SK-N-SH (cell line): ENCODE results near the gene SH3RF2. TPM values are rescaled to one million over a fixed set of nuclear protein-coding genes. Genes with fewer than 3 reads are reported as not detected.
A peak's percentile ranks its signal among the peaks of the same experiment; 100 is the strongest.

Experiments
- CTCF ChIA-PET: fragments of 300-600, 350-600 bp; formaldehyde crosslinking; extraction: SDS; loops from one replicate; lab custom pipeline; 2021; lab: Yijun Ruan, JAX
- POLR2A ChIA-PET: fragments of 350-600 bp; sonication (Branson Sonifier 250); formaldehyde crosslinking; extraction: SDS; loops from one replicate; lab custom pipeline; 2020; ENCODE audit warnings: antibody characterized with exemption, inconsistent platforms; lab: Yijun Ruan, JAX
- DNase-seq: peaks from one replicate; pipeline ENCODE4 v3.0.0; 2012
- H2AFZ ChIP-seq: fragments of 200-600 bp; sonication (generic); 2 replicates; pipeline ENCODE4 v1.8.1; 2016; ENCODE audit warnings: antibody characterized with exemption, mild to moderate bottlenecking, low read depth
- H3F3A ChIP-seq: fragments of 200-600 bp; sonication (generic); replicated peaks from 2 replicates; pipeline ENCODE3; 2016; ENCODE audit warnings: antibody characterized with exemption, mild to moderate bottlenecking; ENCODE audit not compliant: insufficient read depth
- H3K27ac ChIP-seq, 2 experiments: fragments of 200-500 bp in 1 of 2; fragments of 200-600 bp in 1 of 2; sonication (Bioruptor generic) in 1 of 2; sonication (generic), shearing (Covaris generic) in 1 of 2; 2 replicates each; pipeline versions ENCODE4 v1.5.1 to v1.6.1; 2014 to 2016; ENCODE audit warnings: low read depth in 2 of 2, inconsistent platforms in 1 of 2, low read length in 1 of 2, mild to moderate bottlenecking in 1 of 2, mixed read lengths in 1 of 2
- H3K27me3 ChIP-seq: fragments of 200-600 bp; sonication (generic), shearing (Covaris generic); 2 replicates; pipeline ENCODE4 v1.6.1; 2016; ENCODE audit warnings: mixed run types; ENCODE audit not compliant: insufficient read depth
- H3K36me3 ChIP-seq, 2 experiments: fragments of 200-500 bp in 1 of 2; fragments of 200-600 bp in 1 of 2; sonication (Bioruptor generic) in 1 of 2; sonication (generic) in 1 of 2; replicated peaks in 1 of 2; 2 replicates each; pipeline versions ENCODE3 to v1.5.1; 2014 to 2016; ENCODE audit warnings: low read length in 1 of 2, mild to moderate bottlenecking in 1 of 2; ENCODE audit not compliant: insufficient read depth in 2 of 2, control insufficient read depth in 1 of 2
- H3K4me1 ChIP-seq, 2 experiments: fragments of 200-500 bp in 1 of 2; fragments of 200-600 bp in 1 of 2; sonication (Bioruptor generic) in 1 of 2; sonication (generic), shearing (Covaris generic) in 1 of 2; 2 replicates each; pipeline versions ENCODE4 v1.5.1 to v1.6.1; 2014 to 2016; ENCODE audit warnings: low read depth in 1 of 2, low read length in 1 of 2, mixed run types in 1 of 2; ENCODE audit not compliant: insufficient read depth in 2 of 2, control insufficient read depth in 1 of 2
- H3K4me2 ChIP-seq: fragments of 200-600 bp; sonication (generic), shearing (Covaris generic); 2 replicates; pipeline ENCODE4 v1.6.1; 2017; ENCODE audit warnings: mixed run types
- H3K4me3 ChIP-seq, 2 experiments: fragments of 200-500 bp in 1 of 2; fragments of 200-600 bp in 1 of 2; sonication (Bioruptor generic) in 1 of 2; sonication (generic), shearing (Covaris generic) in 1 of 2; 2 replicates each; pipeline versions ENCODE4 v1.5.1 to v1.8.1; 2014 to 2016; ENCODE audit warnings: low read depth in 2 of 2, inconsistent platforms in 1 of 2, low read length in 1 of 2, mild to moderate bottlenecking in 1 of 2, mixed read lengths in 1 of 2, moderate library complexity in 1 of 2
- H3K79me2 ChIP-seq: fragments of 200-600 bp; sonication (generic); 2 replicates; pipeline ENCODE4 v1.8.1; 2017; ENCODE audit warnings: mild to moderate bottlenecking; ENCODE audit not compliant: insufficient read depth
- H3K9ac ChIP-seq: fragments of 200-600 bp; sonication (generic); 2 replicates; pipeline ENCODE4 v1.6.1; 2017; ENCODE audit warnings: mixed run types
- H3K9me2 ChIP-seq: fragments of 200-600 bp; sonication (generic); 2 replicates; pipeline ENCODE4 v1.6.1; 2017; ENCODE audit warnings: mixed run types
- H3K9me3 ChIP-seq: fragments of 200-600 bp; sonication (generic); 2 replicates; pipeline ENCODE4 v1.6.1; 2017; ENCODE audit warnings: mixed run types, mild to moderate bottlenecking, moderate library complexity
- H4K20me1 ChIP-seq: fragments of 200-600 bp; sonication (generic); 2 replicates; pipeline ENCODE4 v1.6.1; 2017; ENCODE audit warnings: mild to moderate bottlenecking, mixed run types; ENCODE audit not compliant: insufficient read depth
- CHD2 ChIP-seq: fragments of 150-350 bp; IDR thresholded peaks from 2 replicates; pipeline ENCODE4 v1.6.1; 2018; ENCODE audit warnings: low read length; ENCODE audit not compliant: partially characterized antibody
- ELF1 ChIP-seq: IDR thresholded peaks from 2 replicates; pipeline ENCODE4 v1.4.0; 2012
- EP300 ChIP-seq, 2 experiments: IDR thresholded peaks; 2 replicates each; pipeline versions ENCODE4 v1.4.0 to v1.6.1; 2012; ENCODE audit warnings: borderline replicate concordance in 1 of 2, low read depth in 1 of 2, low read length in 1 of 2
- FOSL2 ChIP-seq: IDR thresholded peaks from 2 replicates; pipeline ENCODE4 v1.4.0; 2012; ENCODE audit warnings: low read depth, mild to moderate bottlenecking, moderate library complexity, borderline replicate concordance
- FOXJ3 ChIP-seq: sonication (generic); formaldehyde crosslinking; IDR thresholded peaks from 2 replicates; pipeline ENCODE4 v1.5.1; 2020; ENCODE audit warnings: mild to moderate bottlenecking, missing genetic modification reagents
- GABPA ChIP-seq: IDR thresholded peaks from 2 replicates; pipeline ENCODE4 v1.4.0; 2012; ENCODE audit warnings: low read depth, mild to moderate bottlenecking
- GATA2 ChIP-seq: sonication (generic); formaldehyde crosslinking; IDR thresholded peaks from 2 replicates; pipeline ENCODE4 v1.5.0; 2020; ENCODE audit warnings: mild to moderate bottlenecking, missing genetic modification reagents
- MXI1 ChIP-seq: IDR thresholded peaks from 2 replicates; pipeline ENCODE4 v1.6.1; 2012; ENCODE audit warnings: mild to moderate bottlenecking, low read depth, low read length, improper control_type of control experiment
- PBX3 ChIP-seq: IDR thresholded peaks from 2 replicates; pipeline ENCODE4; 2012
- POLR2AphosphoS5 ChIP-seq: IDR thresholded peaks from 2 replicates; pipeline ENCODE4 v1.6.1; 2012; ENCODE audit warnings: low read depth, low read length
- SIN3A ChIP-seq: IDR thresholded peaks from 2 replicates; pipeline ENCODE4 v1.6.1; 2012; ENCODE audit warnings: low read depth, mild to moderate bottlenecking, low read length, moderate library complexity, borderline replicate concordance
- TAF1 ChIP-seq: IDR thresholded peaks from 2 replicates; pipeline ENCODE4 v1.6.1; 2012; ENCODE audit warnings: low read depth, mild to moderate bottlenecking, low read length, moderate library complexity, borderline replicate concordance
- ZBTB33 ChIP-seq: IDR thresholded peaks from 2 replicates; pipeline ENCODE4 v1.4.0; 2012; ENCODE audit warnings: low read depth, borderline replicate concordance
- WGBS: methylation state at CpG from one replicate; pipeline ENCODE4 v1.1.6; 2017; ENCODE audit warnings: low lambda C conversion rate; 5-methylcytosine and 5-hydroxymethylcytosine counted together
- polyA plus RNA-seq, 3 experiments: library from polyadenylated mRNA; depleted of rRNA; stranded (reverse); fragments of >200 nt; gene quantifications; 2 replicates each; pipeline ENCODE4 v1.2.3, GENCODE V29; 2012
- TF ChIP-seq, protein P1 (sequence below): fragments of 150-350 bp; IDR thresholded peaks from 2 replicates; pipeline ENCODE4 v1.6.1; 2016; ENCODE audit warnings: mild to moderate bottlenecking, low read depth, low read length
- TF ChIP-seq, protein P2 (sequence below): fragments of 150-350 bp; IDR thresholded peaks from 2 replicates; pipeline ENCODE4 v1.6.1; 2017; ENCODE audit warnings: antibody characterized with exemption, low read length, low read depth, borderline replicate concordance
- TF ChIP-seq, protein P3 (sequence below): IDR thresholded peaks from 2 replicates; pipeline ENCODE4 v1.4.0; 2012; ENCODE audit warnings: low read depth, borderline replicate concordance

SH3RF2 gene
- polyA plus RNA-seq, 1 of the 3 experiments (the other 2 are of a cell fraction), result 0.87 TPM

- TF ChIP-seq SIN3A (no peak), EP300 (IDR thresholded peaks at IDR 0.05; ENCODE audit: borderline replicate concordance in 1 of 2, low read depth in 1 of 2, low read length in 1 of 2) (no peak), ZBTB33 (no peak)
- TF ChIP-seq, protein P1, sequence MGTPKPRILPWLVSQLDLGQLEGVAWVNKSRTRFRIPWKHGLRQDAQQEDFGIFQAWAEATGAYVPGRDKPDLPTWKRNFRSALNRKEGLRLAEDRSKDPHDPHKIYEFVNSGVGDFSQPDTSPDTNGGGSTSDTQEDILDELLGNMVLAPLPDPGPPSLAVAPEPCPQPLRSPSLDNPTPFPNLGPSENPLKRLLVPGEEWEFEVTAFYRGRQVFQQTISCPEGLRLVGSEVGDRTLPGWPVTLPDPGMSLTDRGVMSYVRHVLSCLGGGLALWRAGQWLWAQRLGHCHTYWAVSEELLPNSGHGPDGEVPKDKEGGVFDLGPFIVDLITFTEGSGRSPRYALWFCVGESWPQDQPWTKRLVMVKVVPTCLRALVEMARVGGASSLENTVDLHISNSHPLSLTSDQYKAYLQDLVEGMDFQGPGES, result no peak
Observed at GRCh38 chr5:146000072-146000471, 63.7 kb downstream of the SH3RF2 start (continued).

DNA sequence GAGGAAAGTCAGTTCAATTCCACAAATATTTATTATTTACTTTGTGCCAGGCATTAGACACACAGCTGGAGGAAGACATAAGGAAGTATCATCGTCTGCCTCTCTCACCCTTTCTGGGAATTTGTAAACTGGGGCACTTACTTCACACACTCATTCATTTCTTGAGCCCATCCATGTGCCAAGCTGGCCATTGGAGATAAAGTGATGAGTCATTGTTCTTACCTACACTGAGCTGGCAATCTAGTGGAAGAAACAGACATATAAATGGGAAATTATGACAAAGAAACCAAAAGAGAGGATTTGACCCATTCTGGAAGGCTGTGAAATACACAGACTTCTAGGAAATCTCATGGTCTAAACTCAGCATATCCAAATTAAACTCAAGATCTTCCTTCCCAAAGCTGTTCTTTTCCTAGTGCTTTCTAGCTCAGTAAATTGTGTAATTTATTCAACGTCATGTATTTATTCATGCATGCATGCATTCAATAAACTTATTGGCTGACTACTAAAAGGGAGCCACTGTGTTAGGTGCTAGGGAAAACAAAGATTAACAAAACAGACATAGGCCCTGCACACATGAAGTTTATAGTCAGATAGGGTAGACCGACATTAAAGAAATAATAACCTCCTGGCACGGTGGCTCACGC lies 65.3 kb downstream of the SH3RF2 start:
- CTCF ChIA-PET, result interaction anchor here (0.6 to 0.9 kb wide), 2 partner anchors 16 to 76 kb away, joined by 3 read pairs; no protein-coding TSS in a partner anchor
- Histone ChIP-seq H3K4me3 (no peak overlapping the region), H3K4me2 (no peak overlapping the region), H3K4me1 (peaks cover 0 to 18% of the 10 kb centered on the region in 2 experiments; a peak in 1 of 4 replicates), H3K9me2 (no peaks in the 10 kb centered on the region), H3K36me3 (no peaks in the 10 kb centered on the region), H3F3A (no peaks in the 10 kb centered on the region), H3K27ac (no peak overlapping the region), H3K9ac (no peak overlapping the region), H3K79me2 (no peaks in the 10 kb centered on the region), H4K20me1 (no peaks in the 10 kb centered on the region), H2AFZ (no peak overlapping the region), H3K27me3 (no peaks in the 10 kb centered on the region), H3K9me3 (no peaks in the 10 kb centered on the region)
- DNase-seq, result no peak
- TF ChIP-seq, protein P1, result no peak
- TF ChIP-seq POLR2AphosphoS5, result no peak
- peak; percentile 4; the same call in 1 of the 2 replicates for TF ChIP-seq FOSL2
- 91% methylated on average over 5 of the region's 5 CpGs for WGBS
- POLR2A ChIA-PET, result no interaction called here

DNA sequence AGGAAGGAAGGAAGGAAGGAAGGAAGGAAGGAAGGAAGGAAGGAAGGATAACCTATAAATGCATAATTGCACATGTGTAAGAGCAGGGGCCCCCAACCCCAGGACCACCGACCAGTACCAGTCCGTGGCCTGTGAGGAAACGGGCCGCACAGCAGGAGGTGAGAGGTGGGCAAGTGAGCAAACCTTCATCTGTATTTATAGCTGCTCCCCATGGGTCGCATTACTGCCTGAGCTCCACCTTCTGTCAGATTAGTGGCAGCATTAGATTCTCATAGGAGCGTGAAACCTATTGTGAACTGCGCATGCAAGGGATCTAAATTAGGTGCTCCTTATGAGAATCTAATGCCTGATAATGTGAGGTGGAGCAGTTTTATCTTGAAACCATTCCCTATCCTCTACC lies 66.1 kb downstream of the SH3RF2 start:
- H3F3A ChIP-seq, result no peaks in the 10 kb centered on the region
- H2AFZ ChIP-seq, result no peak overlapping the region
- no peak overlapping the region for H3K4me2 ChIP-seq
- H3K27me3 ChIP-seq, result no peaks in the 10 kb centered on the region
- no peak overlapping the region for H3K4me3 ChIP-seq
- no peaks in the 10 kb centered on the region for H3K9me3 ChIP-seq
- no peak overlapping the region for H3K27ac ChIP-seq
- H3K9ac ChIP-seq, result no peak overlapping the region
- POLR2A ChIA-PET, result no interaction called here
- H3K4me1 ChIP-seq, result peaks cover 0 to 18% of the 10 kb centered on the region in 2 experiments; a peak in 1 of 4 replicates
- H3K79me2 ChIP-seq, result no peaks in the 10 kb centered on the region
- WGBS, result 92% methylated on average over 7 of the region's 7 CpGs
- H4K20me1 ChIP-seq, result no peaks in the 10 kb centered on the region
- H3K9me2 ChIP-seq, result no peaks in the 10 kb centered on the region
- TF ChIP-seq CHD2, result no peak
- TF ChIP-seq FOSL2, result no peak
- no peak for TF ChIP-seq TAF1
- no peak for TF ChIP-seq PBX3
- no peak for TF ChIP-seq GABPA
- no peak for TF ChIP-seq ELF1
- TF ChIP-seq MXI1, result no peak
- TF ChIP-seq, protein P2, sequence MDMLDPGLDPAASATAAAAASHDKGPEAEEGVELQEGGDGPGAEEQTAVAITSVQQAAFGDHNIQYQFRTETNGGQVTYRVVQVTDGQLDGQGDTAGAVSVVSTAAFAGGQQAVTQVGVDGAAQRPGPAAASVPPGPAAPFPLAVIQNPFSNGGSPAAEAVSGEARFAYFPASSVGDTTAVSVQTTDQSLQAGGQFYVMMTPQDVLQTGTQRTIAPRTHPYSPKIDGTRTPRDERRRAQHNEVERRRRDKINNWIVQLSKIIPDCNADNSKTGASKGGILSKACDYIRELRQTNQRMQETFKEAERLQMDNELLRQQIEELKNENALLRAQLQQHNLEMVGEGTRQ, result no peak
- no peak for TF ChIP-seq FOXJ3 (CRISPR knock-in tag)
- TF ChIP-seq, protein P3, sequence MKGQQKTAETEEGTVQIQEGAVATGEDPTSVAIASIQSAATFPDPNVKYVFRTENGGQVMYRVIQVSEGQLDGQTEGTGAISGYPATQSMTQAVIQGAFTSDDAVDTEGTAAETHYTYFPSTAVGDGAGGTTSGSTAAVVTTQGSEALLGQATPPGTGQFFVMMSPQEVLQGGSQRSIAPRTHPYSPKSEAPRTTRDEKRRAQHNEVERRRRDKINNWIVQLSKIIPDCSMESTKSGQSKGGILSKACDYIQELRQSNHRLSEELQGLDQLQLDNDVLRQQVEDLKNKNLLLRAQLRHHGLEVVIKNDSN, result no peak
- TF ChIP-seq GATA2 (CRISPR knock-in tag), result no peak
- TF ChIP-seq, all 33 proteins: peak for 0
- no peak for DNase-seq
- CTCF ChIA-PET, result no interaction called here
- H3K36me3 ChIP-seq, result no peaks in the 10 kb centered on the region
